ENCODE measurements around the gene IL22RA1. TPM values are rescaled to one million over a fixed set of nuclear protein-coding genes. Genes with fewer than 3 reads are reported as not detected.

Gene IL22RA1
- total RNA-seq, 2 experiments from 2014 or later = not detected

- no peaks in the 10 kb centered on the region for H4K20me1 ChIP-seq (ENCODE audit: insufficient read depth, low read length)
- H3K4me2 ChIP-seq (ENCODE audit: low read length) = no peak overlapping the region
- no peaks in the 10 kb centered on the region for H3K9me2 ChIP-seq (ENCODE audit: insufficient read depth, low read length)
- no peak overlapping the region for H2AFZ ChIP-seq (ENCODE audit: low read length)
- no peak overlapping the region for H3K4me3 ChIP-seq (ENCODE audit: low read depth, low read length, poor library complexity, severe bottlenecking)
- H3K27ac ChIP-seq (ENCODE audit: low read depth, low read length, poor library complexity, severe bottlenecking) = no peak overlapping the region
- H3K4me1 ChIP-seq (ENCODE audit: insufficient read depth, low read length, poor library complexity, severe bottlenecking) = no peaks in the 10 kb centered on the region
- no peaks in the 10 kb centered on the region for H3K36me3 ChIP-seq (ENCODE audit: insufficient read depth, low read length)
- ChIA-PET CTCF (ENCODE audit: unreplicated experiment) (no interaction called here), POLR2A (no interaction called here)
- DNase-seq (ENCODE audit: low spot score) = no peak
- no peaks in the 10 kb centered on the region for H3K9me3 ChIP-seq (ENCODE audit: low read length)
- BruUV-seq (replicated peaks) = no TSS peak
- intact Hi-C loops (cut with micrococcal nuclease; ENCODE audit: unreplicated experiment) = no loop called here
- no peak for TF ChIP-seq CTCF (conservative IDR thresholded peaks at IDR 0.05; ENCODE audit: low read length)
- no peak for TF ChIP-seq EZH2phosphoT487 (IDR thresholded peaks at IDR 0.05; ENCODE audit: borderline replicate concordance, low read depth, low read length)
- H3K79me2 ChIP-seq (ENCODE audit: insufficient read depth, low read depth, low read length) = no peaks in the 10 kb centered on the region
These were observed 45.3 kb downstream of the IL22RA1 start for GRCh38 chr1:24097663-24098062.

- H3K9me3 ChIP-seq (ENCODE audit: low read length) = no peaks in the 10 kb centered on the region
- no peaks in the 10 kb centered on the region for H4K20me1 ChIP-seq (ENCODE audit: insufficient read depth, low read length)
- no peak overlapping the region for H2AFZ ChIP-seq (ENCODE audit: low read length)
- BruUV-seq (replicated peaks) = no TSS peak
- no peaks in the 10 kb centered on the region for H3K36me3 ChIP-seq (ENCODE audit: insufficient read depth, low read length)
- no peak overlapping the region for H3K4me2 ChIP-seq (ENCODE audit: low read length)
- CTCF ChIA-PET (ENCODE audit: unreplicated experiment) = no interaction called here
- no peak overlapping the region for H3K4me3 ChIP-seq (ENCODE audit: low read depth, low read length, poor library complexity, severe bottlenecking)
- H3K9me2 ChIP-seq (ENCODE audit: insufficient read depth, low read length) = no peaks in the 10 kb centered on the region
- no peak overlapping the region for H3K27ac ChIP-seq (ENCODE audit: low read depth, low read length, poor library complexity, severe bottlenecking)
- DNase-seq (ENCODE audit: low spot score) = no peak
- no peaks in the 10 kb centered on the region for H3K79me2 ChIP-seq (ENCODE audit: insufficient read depth, low read depth, low read length)
- intact Hi-C loops (cut with micrococcal nuclease; ENCODE audit: unreplicated experiment) = no loop called here
- no peaks in the 10 kb centered on the region for H3K4me1 ChIP-seq (ENCODE audit: insufficient read depth, low read length, poor library complexity, severe bottlenecking)
- POLR2A ChIA-PET = no interaction called here
- TF ChIP-seq EZH2phosphoT487 (IDR thresholded peaks at IDR 0.05; ENCODE audit: borderline replicate concordance, low read depth, low read length) (no peak), CTCF (conservative IDR thresholded peaks at IDR 0.05; ENCODE audit: low read length) (no peak)
These were observed 46.2 kb downstream of the IL22RA1 start for GRCh38 chr1:24096739-24097103.

- BruUV-seq (replicated peaks) = no TSS peak
- POLR2A ChIA-PET = no interaction called here
- H3K27ac ChIP-seq (ENCODE audit: low read depth, low read length, poor library complexity, severe bottlenecking) = no peak overlapping the region
- H3K79me2 ChIP-seq (ENCODE audit: insufficient read depth, low read depth, low read length) = no peaks in the 10 kb centered on the region
- H3K4me2 ChIP-seq (ENCODE audit: low read length) = no peak overlapping the region
- H4K20me1 ChIP-seq (ENCODE audit: insufficient read depth, low read length) = no peaks in the 10 kb centered on the region
- H3K4me3 ChIP-seq (ENCODE audit: low read depth, low read length, poor library complexity, severe bottlenecking) = no peak overlapping the region
- no peaks in the 10 kb centered on the region for H3K9me2 ChIP-seq (ENCODE audit: insufficient read depth, low read length)
- no peak overlapping the region for H2AFZ ChIP-seq (ENCODE audit: low read length)
- H3K9me3 ChIP-seq (ENCODE audit: low read length) = no peaks in the 10 kb centered on the region
- intact Hi-C loops (cut with micrococcal nuclease; ENCODE audit: unreplicated experiment) = no loop called here
- no peak for DNase-seq (ENCODE audit: low spot score)
- no peaks in the 10 kb centered on the region for H3K4me1 ChIP-seq (ENCODE audit: insufficient read depth, low read length, poor library complexity, severe bottlenecking)
- H3K36me3 ChIP-seq (ENCODE audit: insufficient read depth, low read length) = no peaks in the 10 kb centered on the region
- CTCF ChIA-PET (ENCODE audit: unreplicated experiment) = interaction anchor here (0.6 kb wide), 1 partner anchor 1964 kb away, joined by 3 read pairs; no protein-coding TSS in a partner anchor
- no peak for TF ChIP-seq CTCF (conservative IDR thresholded peaks at IDR 0.05; ENCODE audit: low read length)
These were observed 46.8 kb downstream of the IL22RA1 start for GRCh38 chr1:24096009-24096738.
